ENCODE results near the gene CCL3. TPM values are rescaled to one million over a fixed set of nuclear protein-coding genes. Genes with fewer than 3 reads are reported as not detected.
"Not testable (repeated sequence)": the region's sequence is repeated elsewhere in the genome, so short reads cannot be mapped to it uniquely, and the experiment has no call there.

The CCL3 gene
- total RNA-seq, 1 experiment from 2014 or later, result 1.1 TPM

DNA sequence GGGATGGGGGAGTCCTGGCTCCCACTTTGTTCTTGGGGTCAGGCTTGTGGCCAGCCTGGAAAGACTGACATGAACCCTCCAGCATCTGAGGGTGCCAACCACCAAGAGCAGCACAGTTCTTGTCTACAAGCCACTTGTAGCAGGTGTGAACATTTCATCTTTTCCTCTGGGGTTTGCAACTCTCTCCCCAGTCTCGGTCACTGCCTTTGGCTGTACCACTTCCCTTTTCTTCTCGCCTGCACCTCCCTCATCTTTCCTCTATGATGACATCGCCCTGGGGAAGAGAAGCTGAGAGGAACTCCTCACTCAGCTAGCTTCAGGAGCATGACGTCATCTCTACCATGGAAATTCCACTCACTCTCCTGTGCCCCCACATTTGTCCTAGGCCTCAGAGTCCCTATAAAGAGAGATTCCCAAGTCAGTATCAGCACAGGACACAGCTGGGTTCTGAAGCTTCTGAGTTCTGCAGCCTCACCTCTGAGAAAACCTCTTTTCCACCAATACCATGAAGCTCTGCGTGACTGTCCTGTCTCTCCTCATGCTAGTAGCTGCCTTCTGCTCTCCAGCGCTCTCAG is 13.5 kb upstream of the CCL3 start, which contains the start of gene CCL4:
Gene CCL4, plus strand, starts transcription at position 427 of the 575 bp plus-strand sequence. Its CDS starts 79 bp downstream, at position 506.
- ATAC-seq; intact Hi-C loops (cut with micrococcal nuclease; ENCODE audit: unreplicated experiment); H3K9me3 ChIP-seq (ENCODE audit: control insufficient read depth, insufficient read depth, low read depth, low read length); in situ Hi-C loops (cut with HindIII; ENCODE audit: low pct_unique_long_range_greater_than_20kb, low sequenced_read_pairs); H3K27ac ChIP-seq (ENCODE audit: low read length); BruUV-seq (replicated peaks); H3K36me3 ChIP-seq (ENCODE audit: control insufficient read depth, insufficient read depth, low read length); H3K4me3 ChIP-seq (ENCODE audit: low read depth in 2 of 2, low read length in 2 of 2); H3K27me3 ChIP-seq (ENCODE audit: control insufficient read depth, insufficient read depth, low read length); DNase-seq (ENCODE audit: low read depth, low spot score); POLR2A ChIA-PET; H3K4me1 ChIP-seq (ENCODE audit: control insufficient read depth, insufficient read depth, low read length); CTCF ChIA-PET: not testable (repeated sequence)

DNA sequence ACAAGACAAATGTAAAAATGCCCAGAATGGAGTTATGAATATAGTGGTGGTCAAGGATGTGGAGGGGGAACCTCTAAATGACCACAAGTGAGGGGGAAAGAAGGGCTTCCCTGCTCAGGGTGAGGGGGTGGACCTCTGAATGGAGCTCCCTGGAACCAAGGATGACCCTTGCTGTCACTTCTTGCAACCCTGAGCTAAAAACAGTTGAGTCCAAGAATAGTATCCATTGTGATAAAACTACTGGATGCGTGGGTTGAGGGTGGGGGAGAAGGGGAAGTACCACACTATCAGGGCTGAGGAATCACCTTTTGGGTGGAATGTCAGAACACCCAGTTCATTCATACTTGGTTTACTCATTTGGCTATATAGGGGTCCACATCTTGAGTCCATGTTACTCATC is 9.1 kb upstream of the CCL3 start:
- H3K27ac ChIP-seq (ENCODE audit: low read length); BruUV-seq (replicated peaks); POLR2A ChIA-PET; DNase-seq (ENCODE audit: low read depth, low spot score); ATAC-seq; in situ Hi-C loops (cut with HindIII; ENCODE audit: low pct_unique_long_range_greater_than_20kb, low sequenced_read_pairs); intact Hi-C loops (cut with micrococcal nuclease; ENCODE audit: unreplicated experiment); H3K4me3 ChIP-seq (ENCODE audit: low read depth in 2 of 2, low read length in 2 of 2); H3K4me1 ChIP-seq (ENCODE audit: control insufficient read depth, insufficient read depth, low read length); H3K36me3 ChIP-seq (ENCODE audit: control insufficient read depth, insufficient read depth, low read length); H3K9me3 ChIP-seq (ENCODE audit: control insufficient read depth, insufficient read depth, low read depth, low read length); CTCF ChIA-PET; H3K27me3 ChIP-seq (ENCODE audit: control insufficient read depth, insufficient read depth, low read length): not testable (repeated sequence)

DNA sequence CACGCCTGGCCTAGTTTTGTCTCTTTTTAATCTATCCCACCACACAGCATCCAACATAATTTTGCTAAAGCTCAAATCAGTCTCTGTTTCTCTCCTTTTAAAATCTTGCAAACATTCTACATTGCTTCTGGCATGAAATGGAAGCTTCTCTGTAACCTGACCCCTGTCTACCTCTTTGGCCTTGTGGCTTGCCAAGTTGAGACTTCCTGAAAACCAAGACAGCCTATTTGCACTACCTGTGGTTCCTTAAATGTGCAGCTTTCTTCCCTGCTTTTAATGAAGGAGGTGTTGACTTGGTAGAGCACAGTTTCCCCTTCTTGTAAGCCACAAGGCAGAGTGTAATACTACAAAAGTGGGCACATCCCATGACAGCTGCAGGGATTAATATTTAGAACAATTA is 6.0 kb upstream of the CCL3 start:
- ChIA-PET CTCF (no interaction called here), POLR2A (no interaction called here)
- H3K36me3 ChIP-seq (ENCODE audit: control insufficient read depth, insufficient read depth, low read length), result no peaks in the 10 kb centered on the region
- H3K27ac ChIP-seq (ENCODE audit: low read length), result no peak overlapping the region
- H3K4me1 ChIP-seq (ENCODE audit: control insufficient read depth, insufficient read depth, low read length), result no peaks in the 10 kb centered on the region
- no peaks in the 10 kb centered on the region for H3K9me3 ChIP-seq (ENCODE audit: control insufficient read depth, insufficient read depth, low read depth, low read length)
- H3K27me3 ChIP-seq (ENCODE audit: control insufficient read depth, insufficient read depth, low read length), result no peaks in the 10 kb centered on the region
- no TSS peak for BruUV-seq (replicated peaks)
- intact Hi-C loops (cut with micrococcal nuclease; ENCODE audit: unreplicated experiment) (no loop called here), in situ Hi-C loops (cut with HindIII; ENCODE audit: low pct_unique_long_range_greater_than_20kb, low sequenced_read_pairs) (no loop called here)
- H3K4me3 ChIP-seq (ENCODE audit: low read depth in 2 of 2, low read length in 2 of 2), result no peak overlapping the region
- ATAC-seq, result no peak
- DNase-seq (ENCODE audit: low read depth, low spot score), result no peak
- no peak for TF ChIP-seq POLR2AphosphoS5 (IDR thresholded peaks at IDR 0.05; ENCODE audit: low read depth, low read length)
- TF ChIP-seq, protein P1, sequence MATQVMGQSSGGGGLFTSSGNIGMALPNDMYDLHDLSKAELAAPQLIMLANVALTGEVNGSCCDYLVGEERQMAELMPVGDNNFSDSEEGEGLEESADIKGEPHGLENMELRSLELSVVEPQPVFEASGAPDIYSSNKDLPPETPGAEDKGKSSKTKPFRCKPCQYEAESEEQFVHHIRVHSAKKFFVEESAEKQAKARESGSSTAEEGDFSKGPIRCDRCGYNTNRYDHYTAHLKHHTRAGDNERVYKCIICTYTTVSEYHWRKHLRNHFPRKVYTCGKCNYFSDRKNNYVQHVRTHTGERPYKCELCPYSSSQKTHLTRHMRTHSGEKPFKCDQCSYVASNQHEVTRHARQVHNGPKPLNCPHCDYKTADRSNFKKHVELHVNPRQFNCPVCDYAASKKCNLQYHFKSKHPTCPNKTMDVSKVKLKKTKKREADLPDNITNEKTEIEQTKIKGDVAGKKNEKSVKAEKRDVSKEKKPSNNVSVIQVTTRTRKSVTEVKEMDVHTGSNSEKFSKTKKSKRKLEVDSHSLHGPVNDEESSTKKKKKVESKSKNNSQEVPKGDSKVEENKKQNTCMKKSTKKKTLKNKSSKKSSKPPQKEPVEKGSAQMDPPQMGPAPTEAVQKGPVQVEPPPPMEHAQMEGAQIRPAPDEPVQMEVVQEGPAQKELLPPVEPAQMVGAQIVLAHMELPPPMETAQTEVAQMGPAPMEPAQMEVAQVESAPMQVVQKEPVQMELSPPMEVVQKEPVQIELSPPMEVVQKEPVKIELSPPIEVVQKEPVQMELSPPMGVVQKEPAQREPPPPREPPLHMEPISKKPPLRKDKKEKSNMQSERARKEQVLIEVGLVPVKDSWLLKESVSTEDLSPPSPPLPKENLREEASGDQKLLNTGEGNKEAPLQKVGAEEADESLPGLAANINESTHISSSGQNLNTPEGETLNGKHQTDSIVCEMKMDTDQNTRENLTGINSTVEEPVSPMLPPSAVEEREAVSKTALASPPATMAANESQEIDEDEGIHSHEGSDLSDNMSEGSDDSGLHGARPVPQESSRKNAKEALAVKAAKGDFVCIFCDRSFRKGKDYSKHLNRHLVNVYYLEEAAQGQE (IDR thresholded peaks at IDR 0.05; ENCODE audit: insufficient read depth in 1 of 2, low read depth in 2 of 2, low read length in 1 of 2), result no peak
- no peak for TF ChIP-seq TCF7L2 (IDR thresholded peaks at IDR 0.05; ENCODE audit: low read depth, low read length)
- no peak for TF ChIP-seq SIN3A (IDR thresholded peaks at IDR 0.05; ENCODE audit: borderline replicate concordance, insufficient read depth, low read depth, low read length)
- TF ChIP-seq, protein P2, sequence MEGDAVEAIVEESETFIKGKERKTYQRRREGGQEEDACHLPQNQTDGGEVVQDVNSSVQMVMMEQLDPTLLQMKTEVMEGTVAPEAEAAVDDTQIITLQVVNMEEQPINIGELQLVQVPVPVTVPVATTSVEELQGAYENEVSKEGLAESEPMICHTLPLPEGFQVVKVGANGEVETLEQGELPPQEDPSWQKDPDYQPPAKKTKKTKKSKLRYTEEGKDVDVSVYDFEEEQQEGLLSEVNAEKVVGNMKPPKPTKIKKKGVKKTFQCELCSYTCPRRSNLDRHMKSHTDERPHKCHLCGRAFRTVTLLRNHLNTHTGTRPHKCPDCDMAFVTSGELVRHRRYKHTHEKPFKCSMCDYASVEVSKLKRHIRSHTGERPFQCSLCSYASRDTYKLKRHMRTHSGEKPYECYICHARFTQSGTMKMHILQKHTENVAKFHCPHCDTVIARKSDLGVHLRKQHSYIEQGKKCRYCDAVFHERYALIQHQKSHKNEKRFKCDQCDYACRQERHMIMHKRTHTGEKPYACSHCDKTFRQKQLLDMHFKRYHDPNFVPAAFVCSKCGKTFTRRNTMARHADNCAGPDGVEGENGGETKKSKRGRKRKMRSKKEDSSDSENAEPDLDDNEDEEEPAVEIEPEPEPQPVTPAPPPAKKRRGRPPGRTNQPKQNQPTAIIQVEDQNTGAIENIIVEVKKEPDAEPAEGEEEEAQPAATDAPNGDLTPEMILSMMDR (IDR thresholded peaks at IDR 0.05), result no peak

All from Panc1 (cell line).